Brain pericyte (primary cell): ENCODE data around the gene KIF24.
A peak's percentile ranks its signal among the peaks of the same experiment; 100 is the strongest.
"Not testable (repeated sequence)": the region's sequence is repeated elsewhere in the genome, so short reads cannot be mapped to it uniquely, and the experiment has no call there.

Experiments used
- DNase-seq: peaks from one replicate; pipeline ENCODE4 v3.0.0-alpha.2; 2012; ENCODE audit warnings: low read depth, low spot score

The KIF24 gene

GRCh38 chr9:34328987-34329832 lies at the start of gene KIF24, which contains the start of gene NUDT2:
Gene KIF24, minus strand, starts transcription at chr9:34329268. Its CDS starts 17,922 bp downstream, at chr9:34311346.
Gene NUDT2, plus strand, starts transcription at chr9:34329569. Its CDS starts 9,471 bp downstream, at chr9:34339040.
- peak; percentile 99 for DNase-seq

GRCh38 chr9:34378376-34379060 lies 49.5 kb upstream of the KIF24 start:
- no peak for DNase-seq

- no peak for DNase-seq
Observed at GRCh38 chr9:34377404-34377746, 48.3 kb upstream of the KIF24 start.

GRCh38 chr9:34376596-34377403 lies 47.7 kb upstream of the KIF24 start, which contains the start of gene MYORG:
Gene MYORG, minus strand, starts transcription at chr9:34376898. Its CDS starts 3,955 bp downstream, at chr9:34372943.
- DNase-seq: no peak

- no peak for DNase-seq
Observed at GRCh38 chr9:34375901-34376595, 47.0 kb upstream of the KIF24 start.

- no peak for DNase-seq
Observed at GRCh38 chr9:34374905-34375552, 46.0 kb upstream of the KIF24 start.

- no peak for DNase-seq
Observed at GRCh38 chr9:34374339-34374738, 45.3 kb upstream of the KIF24 start.

- no peak for DNase-seq
Observed at GRCh38 chr9:34373749-34374148, 44.7 kb upstream of the KIF24 start.

GRCh38 chr9:34372467-34373011 lies 43.5 kb upstream of the KIF24 start:
- no peak for DNase-seq

- DNase-seq: no peak
Observed at GRCh38 chr9:34371886-34372466, 42.9 kb upstream of the KIF24 start.

- DNase-seq: no peak
Observed at GRCh38 chr9:34370970-34371880, 42.2 kb upstream of the KIF24 start.

GRCh38 chr9:34370335-34370969 lies 41.4 kb upstream of the KIF24 start:
- DNase-seq: no peak

GRCh38 chr9:34369636-34370035 lies 40.6 kb upstream of the KIF24 start:
- no peak for DNase-seq

- not testable (repeated sequence) for DNase-seq
Observed at GRCh38 chr9:34368796-34369195, 39.7 kb upstream of the KIF24 start.

- not testable (repeated sequence) for DNase-seq
Observed at GRCh38 chr9:34367751-34368410, 38.8 kb upstream of the KIF24 start.

GRCh38 chr9:34366365-34366764 lies 37.3 kb upstream of the KIF24 start:
- DNase-seq: no peak

- no peak for DNase-seq
Observed at GRCh38 chr9:34365282-34365681, 36.2 kb upstream of the KIF24 start.
